H9 (cell line): ENCODE measurements around the gene SF3B3. TPM values are rescaled to one million over a fixed set of nuclear protein-coding genes. Genes with fewer than 3 reads are reported as not detected.
A peak's percentile ranks its signal among the peaks of the same experiment; 100 is the strongest.

Experiments
- DNase-seq: peaks from one replicate; pipeline ENCODE4 v3.0.0-alpha.2; 2017
- H2AFZ ChIP-seq: one replicate; pipeline ENCODE4 v1.6.1; 2013; ENCODE audit warnings: mild to moderate bottlenecking, low read length, control low read depth, moderate library complexity
- H2AK5ac ChIP-seq: 2 replicates; pipeline ENCODE4 v1.6.1; 2013; ENCODE audit warnings: low read length, control low read depth, mixed read lengths; ENCODE audit not compliant: insufficient read length
- H2BK120ac ChIP-seq: one replicate; pipeline ENCODE4 v1.6.1; 2013; ENCODE audit warnings: low read depth, mild to moderate bottlenecking, low read length, control low read depth, inconsistent platforms; ENCODE audit not compliant: poor library complexity, severe bottlenecking
- H2BK12ac ChIP-seq: 2 replicates; pipeline ENCODE4 v1.6.1; 2013; ENCODE audit warnings: low read length, control low read depth, mixed read lengths, low read depth; ENCODE audit not compliant: insufficient read length
- H2BK15ac ChIP-seq: 2 replicates; pipeline ENCODE4 v1.6.1; 2013; ENCODE audit warnings: low read depth, low read length, control low read depth
- H2BK20ac ChIP-seq: one replicate; pipeline ENCODE4 v1.6.1; 2013; ENCODE audit warnings: low read depth, mild to moderate bottlenecking, low read length, control low read depth, inconsistent platforms; ENCODE audit not compliant: poor library complexity, severe bottlenecking
- H2BK5ac ChIP-seq: 2 replicates; pipeline ENCODE4 v1.6.1; 2013; ENCODE audit warnings: low read length, control low read depth, mixed read lengths; ENCODE audit not compliant: insufficient read length
- H3K14ac ChIP-seq: 2 replicates; pipeline ENCODE4 v1.6.1; 2013; ENCODE audit warnings: low read length, control low read depth; ENCODE audit not compliant: insufficient read depth
- H3K18ac ChIP-seq: 2 replicates; pipeline ENCODE4 v1.6.1; 2013; ENCODE audit warnings: low read depth, mild to moderate bottlenecking, mixed read lengths, low read length, control low read depth; ENCODE audit not compliant: insufficient read length
- H3K23ac ChIP-seq: 2 replicates; pipeline ENCODE4 v1.6.1; 2013; ENCODE audit warnings: low read length, control low read depth, mixed read lengths, low read depth; ENCODE audit not compliant: insufficient read length
- H3K23me2 ChIP-seq: 2 replicates; pipeline ENCODE4 v1.6.1; 2013; ENCODE audit warnings: low read depth, mild to moderate bottlenecking, mixed read lengths, low read length, control low read depth; ENCODE audit not compliant: insufficient read length, poor library complexity, severe bottlenecking
- H3K27ac ChIP-seq: 2 replicates; pipeline ENCODE4 v1.5.1; 2013; ENCODE audit warnings: low read length, control low read depth, mixed read lengths, low read depth; ENCODE audit not compliant: insufficient read length
- H3K27me3 ChIP-seq: 2 replicates; pipeline ENCODE4 v1.6.1; 2013; ENCODE audit warnings: low read length, control low read depth, inconsistent platforms; ENCODE audit not compliant: insufficient read depth
- H3K4ac ChIP-seq: 2 replicates; pipeline ENCODE4 v1.6.1; 2013; ENCODE audit warnings: low read depth, mild to moderate bottlenecking, control low read depth, inconsistent platforms, low read length, moderate library complexity
- H3K4me1 ChIP-seq: 2 replicates; pipeline ENCODE4 v1.6.1; 2013; ENCODE audit warnings: low read length, control low read depth, inconsistent platforms; ENCODE audit not compliant: insufficient read depth
- H3K4me2 ChIP-seq: 2 replicates; pipeline ENCODE4 v1.6.1; 2013; ENCODE audit warnings: low read length, control low read depth, mixed read lengths; ENCODE audit not compliant: insufficient read length, insufficient read depth
- H3K56ac ChIP-seq: 2 replicates; pipeline ENCODE4 v1.6.1; 2013; ENCODE audit warnings: low read depth, mild to moderate bottlenecking, mixed read lengths, low read length, control low read depth; ENCODE audit not compliant: insufficient read length
- H3K79me1 ChIP-seq: 2 replicates; pipeline ENCODE4 v1.6.1; 2013; ENCODE audit warnings: low read depth, mild to moderate bottlenecking, moderate library complexity, low read length, control low read depth, inconsistent platforms; ENCODE audit not compliant: insufficient read depth, poor library complexity, severe bottlenecking
- H3K79me2 ChIP-seq: 2 replicates; pipeline ENCODE4 v1.6.1; 2013; ENCODE audit warnings: low read length, control low read depth, inconsistent platforms; ENCODE audit not compliant: insufficient read depth
- H3K9ac ChIP-seq: 2 replicates; pipeline ENCODE4 v1.6.1; 2013; ENCODE audit warnings: low read length, control low read depth, mixed read lengths; ENCODE audit not compliant: insufficient read length; ENCODE audit errors: extremely low read depth
- H3K9me3 ChIP-seq: one replicate; pipeline ENCODE4 v1.6.1; 2013; ENCODE audit warnings: low read depth, low read length, inconsistent platforms; ENCODE audit not compliant: control insufficient read depth
- H3T11ph ChIP-seq: one replicate; pipeline ENCODE4 v1.6.1; 2013; ENCODE audit warnings: mild to moderate bottlenecking, low read length, control low read depth, inconsistent platforms
- H4K20me1 ChIP-seq: one replicate; pipeline ENCODE4 v1.6.1; 2013; ENCODE audit not compliant: control insufficient read depth, insufficient read length, insufficient read depth
- H4K5ac ChIP-seq: 2 replicates; pipeline ENCODE4 v1.6.1; 2013; ENCODE audit warnings: low read depth, mild to moderate bottlenecking, mixed read lengths, low read length, control low read depth; ENCODE audit not compliant: insufficient read length
- H4K8ac ChIP-seq: replicated peaks from 2 replicates; pipeline ENCODE4 v1.6.1; 2013; ENCODE audit warnings: low read length, control low read depth, mixed read lengths, low read depth; ENCODE audit not compliant: insufficient read length
- H4K91ac ChIP-seq: 2 replicates; pipeline ENCODE4 v1.6.1; 2013; ENCODE audit warnings: low read depth, mild to moderate bottlenecking, moderate library complexity, mixed read lengths, low read length, control low read depth; ENCODE audit not compliant: insufficient read length
- H3K27ac Mint-ChIP-seq, 3 experiments: 2 replicates in 2 of 3; 3 replicates in 1 of 3; pipeline ENCODE4 v1.8.0; 2020 to 2021; ENCODE audit warnings: mixed read lengths in 3 of 3, mild to moderate bottlenecking in 1 of 3, moderate library complexity in 1 of 3
- H3K27me3 Mint-ChIP-seq: 2 replicates; pipeline ENCODE4 v1.8.0; 2021; ENCODE audit warnings: low read depth, mild to moderate bottlenecking, moderate library complexity, mixed read lengths
- H3K36me3 Mint-ChIP-seq, 3 experiments: 2 replicates in 2 of 3; 3 replicates in 1 of 3; pipeline ENCODE4 v1.8.0; 2020 to 2021; ENCODE audit warnings: low read depth in 3 of 3, mixed read lengths in 3 of 3; ENCODE audit not compliant: insufficient read depth in 1 of 3
- H3K4me1 Mint-ChIP-seq, 2 experiments: 2 replicates each; pipeline ENCODE4 v1.8.0; 2020; ENCODE audit warnings: mixed read lengths in 2 of 2
- H3K4me3 Mint-ChIP-seq, 2 experiments: 2 replicates in 1 of 2; 3 replicates in 1 of 2; pipeline ENCODE4 v1.8.0; 2020 to 2021; ENCODE audit warnings: mild to moderate bottlenecking in 2 of 2, mixed read lengths in 2 of 2, moderate library complexity in 1 of 2
- H3K9me3 Mint-ChIP-seq, 2 experiments: 2 replicates in 1 of 2; 3 replicates in 1 of 2; pipeline ENCODE4 v1.8.0; 2020; ENCODE audit warnings: mild to moderate bottlenecking in 2 of 2, mixed read lengths in 2 of 2, moderate library complexity in 1 of 2
- WGBS: extraction: QIAGEN DNeasy Blood & Tissue Kit; methylation state at CpG from one replicate; pipeline ENCODE4 v1.1.7; 2013; ENCODE audit warnings: missing lambda C conversion rate, low lambda C conversion rate, mixed read lengths; ENCODE audit not compliant: insufficient read length; ENCODE audit errors: extremely low coverage; 5-methylcytosine and 5-hydroxymethylcytosine counted together
- total RNA-seq: library from RNA; stranded (reverse); gene quantifications from 2 replicates; pipeline ENCODE4 v1.2.1, GENCODE V29; 2021
- TF ChIP-seq, protein P1 (sequence below): fragments of 200-600 bp; sonication (generic); conservative IDR thresholded peaks from 3 replicates; pipeline ENCODE4 v1.8.0; 2021; ENCODE audit warnings: antibody characterized with exemption, mild to moderate bottlenecking

The SF3B3 gene
- total RNA-seq, 1 experiment from 2014 or later: 493 TPM

- H3K36me3 Mint-ChIP-seq: peaks cover 77 to 100% (median 99%) of the 10 kb centered on the region in 3 experiments
- Histone ChIP-seq H3K4ac (no peak overlapping the region), H3K4me1 (no peaks in the 10 kb centered on the region), H3K9ac (no peak overlapping the region), H4K91ac (no peak overlapping the region), H3K56ac (no peak overlapping the region), H2BK120ac (no peak overlapping the region), H2BK20ac (no peak overlapping the region), H3K79me2 (no peaks in the 10 kb centered on the region), H2BK15ac (no peak overlapping the region), H3K9me3 (no peaks in the 10 kb centered on the region), H2BK12ac (no peak overlapping the region), H3K4me2 (no peak overlapping the region), H2BK5ac (no peak overlapping the region), H4K20me1 (no peaks in the 10 kb centered on the region), H3T11ph (no peak overlapping the region), H3K27me3 (no peaks in the 10 kb centered on the region), H2AFZ (no peak overlapping the region), H2AK5ac (no peak overlapping the region), H4K5ac (no peak overlapping the region), H3K14ac (no peak overlapping the region), H3K23me2 (no peaks in the 10 kb centered on the region), H3K23ac (no peak overlapping the region), H3K27ac (no peak overlapping the region), H3K79me1 (peaks cover 7% of the 10 kb centered on the region), H3K18ac (no peak overlapping the region), H4K8ac (no peak overlapping the region)
- peak overlapping the region in 2 of 3 experiments; percentile 16 to 50; a peak in 3 of 7 replicates for H3K27ac Mint-ChIP-seq
- TF ChIP-seq, protein P1, sequence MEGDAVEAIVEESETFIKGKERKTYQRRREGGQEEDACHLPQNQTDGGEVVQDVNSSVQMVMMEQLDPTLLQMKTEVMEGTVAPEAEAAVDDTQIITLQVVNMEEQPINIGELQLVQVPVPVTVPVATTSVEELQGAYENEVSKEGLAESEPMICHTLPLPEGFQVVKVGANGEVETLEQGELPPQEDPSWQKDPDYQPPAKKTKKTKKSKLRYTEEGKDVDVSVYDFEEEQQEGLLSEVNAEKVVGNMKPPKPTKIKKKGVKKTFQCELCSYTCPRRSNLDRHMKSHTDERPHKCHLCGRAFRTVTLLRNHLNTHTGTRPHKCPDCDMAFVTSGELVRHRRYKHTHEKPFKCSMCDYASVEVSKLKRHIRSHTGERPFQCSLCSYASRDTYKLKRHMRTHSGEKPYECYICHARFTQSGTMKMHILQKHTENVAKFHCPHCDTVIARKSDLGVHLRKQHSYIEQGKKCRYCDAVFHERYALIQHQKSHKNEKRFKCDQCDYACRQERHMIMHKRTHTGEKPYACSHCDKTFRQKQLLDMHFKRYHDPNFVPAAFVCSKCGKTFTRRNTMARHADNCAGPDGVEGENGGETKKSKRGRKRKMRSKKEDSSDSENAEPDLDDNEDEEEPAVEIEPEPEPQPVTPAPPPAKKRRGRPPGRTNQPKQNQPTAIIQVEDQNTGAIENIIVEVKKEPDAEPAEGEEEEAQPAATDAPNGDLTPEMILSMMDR: no peak
- peaks cover 7 to 8% of the 10 kb centered on the region in 2 experiments for H3K4me1 Mint-ChIP-seq
- no peak overlapping the region for H3K4me3 Mint-ChIP-seq
- DNase-seq: no peak
- no peaks in the 10 kb centered on the region for H3K27me3 Mint-ChIP-seq
- no CpG with 5 or more reads among the region's 5 CpGs for WGBS
- H3K9me3 Mint-ChIP-seq: no peaks in the 10 kb centered on the region
Measured at GRCh38 chr16:70568601-70569237, 45.1 kb downstream of the SF3B3 start.
